ENCODE measurements around the gene DNHD1. TPM values are rescaled to one million over a fixed set of nuclear protein-coding genes. Genes with fewer than 3 reads are reported as not detected.

The DNHD1 gene
- total RNA-seq, 1 experiment from 2014 or later, result 13.9 TPM

DNA sequence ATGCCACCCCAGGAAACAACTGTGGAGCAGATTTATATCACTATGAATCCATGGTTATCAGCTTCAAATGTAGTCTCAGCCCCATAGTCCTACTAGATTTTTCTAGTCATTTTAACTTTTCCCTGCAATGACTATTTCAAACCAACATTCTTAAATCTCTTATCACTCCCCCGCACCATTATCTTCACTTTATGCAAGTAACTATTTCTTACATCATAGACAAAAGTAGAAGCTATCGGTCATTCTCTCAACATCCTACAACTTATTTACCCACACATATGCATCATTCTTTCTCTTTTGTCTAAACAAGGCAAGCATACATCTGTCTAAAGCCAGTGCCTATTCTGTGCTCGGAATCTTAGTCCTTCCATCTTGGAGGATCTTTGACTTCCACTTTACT lies 11.4 kb upstream of the DNHD1 start:
- CTCF ChIA-PET, result no interaction called here
- intact Hi-C loops (cut with micrococcal nuclease; ENCODE audit: unreplicated experiment), result no loop called here
- POLR2A ChIA-PET (ENCODE audit: unreplicated experiment), result interaction anchor here (0.8 kb wide), 1 partner anchor 16 kb away, joined by 9 read pairs; no protein-coding TSS in a partner anchor
- no peak for DNase-seq
- H3K9me2 ChIP-seq (ENCODE audit: insufficient read depth), result no peaks in the 10 kb centered on the region
- no peak for TF ChIP-seq EZH2 (IDR thresholded peaks at IDR 0.05; ENCODE audit: low read depth)
- no peak for TF ChIP-seq CTCF (conservative IDR thresholded peaks at IDR 0.05)
- no peak overlapping the region for H3K4me2 ChIP-seq
- H3K36me3 ChIP-seq (ENCODE audit: low read depth), result peaks cover 12% of the 10 kb centered on the region; the same call in 1 of the 2 replicates
- no peaks in the 10 kb centered on the region for H3F3A ChIP-seq (ENCODE audit: insufficient read depth, low read depth)
- H3K27ac ChIP-seq, result no peak overlapping the region
- no peak overlapping the region for H3K4me3 ChIP-seq
- H3K9me3 ChIP-seq (ENCODE audit: insufficient read depth, low read depth), result no peaks in the 10 kb centered on the region
- H4K20me1 ChIP-seq (ENCODE audit: insufficient read depth), result 0 out of 2 replicates have a peak, but pooled peaks cover 2% of the 10 kb centered on the region
- H3K79me2 ChIP-seq (ENCODE audit: low read depth), result peaks cover 30% of the 10 kb centered on the region
- no peaks in the 10 kb centered on the region for H3K27me3 ChIP-seq (ENCODE audit: insufficient read depth, low read depth)
- no TSS peak for BruUV-seq (replicated peaks)
- no peak overlapping the region for H2AFZ ChIP-seq
- H3K4me1 ChIP-seq (replicated peaks; ENCODE audit: insufficient read depth), result 0 out of 2 replicates have a peak, but pooled peaks cover 6% of the 10 kb centered on the region

DNA sequence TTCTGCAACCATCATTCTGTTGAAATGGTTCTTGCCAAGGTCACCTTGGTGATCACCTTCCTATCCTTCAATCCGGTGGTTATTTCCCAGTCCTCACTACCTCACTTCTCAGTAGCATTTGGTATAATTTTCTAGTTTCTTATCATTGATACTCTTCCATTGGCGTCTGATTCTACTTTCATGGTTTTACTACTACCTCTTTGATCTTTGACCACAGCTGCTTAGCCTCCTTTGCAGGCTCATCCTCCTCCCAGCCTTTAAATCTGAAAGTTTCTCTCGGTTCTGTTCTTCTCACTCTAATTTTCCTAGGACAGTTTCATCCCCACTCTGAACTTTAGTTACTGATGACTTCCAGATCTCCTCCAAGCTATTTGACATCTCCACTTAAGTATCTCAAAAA lies 10.8 kb upstream of the DNHD1 start:
- Histone ChIP-seq H3K4me1 (replicated peaks; ENCODE audit: insufficient read depth) (0 out of 2 replicates have a peak, but pooled peaks cover 6% of the 10 kb centered on the region), H3K9me2 (ENCODE audit: insufficient read depth) (no peaks in the 10 kb centered on the region), H3K4me2 (no peak overlapping the region), H3K27me3 (ENCODE audit: insufficient read depth, low read depth) (no peaks in the 10 kb centered on the region), H3F3A (ENCODE audit: insufficient read depth, low read depth) (no peaks in the 10 kb centered on the region), H4K20me1 (ENCODE audit: insufficient read depth) (0 out of 2 replicates have a peak, but pooled peaks cover 2% of the 10 kb centered on the region), H3K36me3 (ENCODE audit: low read depth) (peaks cover 12% of the 10 kb centered on the region; the same call in 1 of the 2 replicates), H3K27ac (no peak overlapping the region), H3K9me3 (ENCODE audit: insufficient read depth, low read depth) (no peaks in the 10 kb centered on the region), H3K79me2 (ENCODE audit: low read depth) (peaks cover 26% of the 10 kb centered on the region), H2AFZ (no peak overlapping the region), H3K4me3 (no peak overlapping the region)
- CTCF ChIA-PET, result no interaction called here
- POLR2A ChIA-PET (ENCODE audit: unreplicated experiment), result no interaction called here
- DNase-seq, result no peak
- intact Hi-C loops (cut with micrococcal nuclease; ENCODE audit: unreplicated experiment), result no loop called here
- TF ChIP-seq CTCF (conservative IDR thresholded peaks at IDR 0.05) (no peak), EZH2 (IDR thresholded peaks at IDR 0.05; ENCODE audit: low read depth) (no peak)
- no TSS peak for BruUV-seq (replicated peaks)

- H3K9me3 ChIP-seq (ENCODE audit: insufficient read depth, low read depth), result no peaks in the 10 kb centered on the region
- BruUV-seq (replicated peaks), result no TSS peak
- H3K9me2 ChIP-seq (ENCODE audit: insufficient read depth), result no peaks in the 10 kb centered on the region
- H4K20me1 ChIP-seq (ENCODE audit: insufficient read depth), result 0 out of 2 replicates have a peak, but pooled peaks cover 2% of the 10 kb centered on the region
- H3K4me3 ChIP-seq, result no peak overlapping the region
- H3K4me1 ChIP-seq (replicated peaks; ENCODE audit: insufficient read depth), result 0 out of 2 replicates have a peak, but pooled peaks cover 6% of the 10 kb centered on the region
- H3K79me2 ChIP-seq (ENCODE audit: low read depth), result peaks cover 20% of the 10 kb centered on the region
- ChIA-PET CTCF (no interaction called here), POLR2A (ENCODE audit: unreplicated experiment) (no interaction called here)
- H3F3A ChIP-seq (ENCODE audit: insufficient read depth, low read depth), result no peaks in the 10 kb centered on the region
- H2AFZ ChIP-seq, result no peak overlapping the region
- TF ChIP-seq EZH2 (IDR thresholded peaks at IDR 0.05; ENCODE audit: low read depth), result no peak
- no peak for TF ChIP-seq CTCF (conservative IDR thresholded peaks at IDR 0.05)
- H3K27me3 ChIP-seq (ENCODE audit: insufficient read depth, low read depth), result no peaks in the 10 kb centered on the region
- no peak overlapping the region for H3K27ac ChIP-seq
- H3K36me3 ChIP-seq (ENCODE audit: low read depth), result peaks cover 12% of the 10 kb centered on the region; the same call in 1 of the 2 replicates
- no peak overlapping the region for H3K4me2 ChIP-seq
- intact Hi-C loops (cut with micrococcal nuclease; ENCODE audit: unreplicated experiment), result no loop called here
- DNase-seq, result no peak
These were observed 10.1 kb upstream of the DNHD1 start for GRCh38 chr11:6486938-6487337.

All from PC-9 (cell line).